Hepatocyte (in vitro differentiated cells): Measurements from ENCODE around the gene FNDC11.

Source experiments
- EZH2 ChIP-seq: fragments of 200-600 bp; sonication (generic); IDR thresholded peaks from 2 replicates; pipeline ENCODE4 v1.6.1; 2016; ENCODE audit warnings: antibody characterized with exemption, mild to moderate bottlenecking, borderline replicate concordance
- EZH2phosphoT487 ChIP-seq: fragments of 200-600 bp; sonication (generic); IDR thresholded peaks from one replicate; pipeline ENCODE4 v1.6.1; 2018; ENCODE audit warnings: antibody characterized with exemption, mild to moderate bottlenecking, low read depth, moderate library complexity; ENCODE audit not compliant: unreplicated experiment, severe bottlenecking
- TF ChIP-seq, protein P1 (sequence below): fragments of 200-600 bp; sonication (generic); IDR thresholded peaks from 2 replicates; pipeline ENCODE4 v1.5.1; 2016; ENCODE audit warnings: antibody characterized with exemption, mild to moderate bottlenecking; ENCODE audit not compliant: poor library complexity

DNA sequence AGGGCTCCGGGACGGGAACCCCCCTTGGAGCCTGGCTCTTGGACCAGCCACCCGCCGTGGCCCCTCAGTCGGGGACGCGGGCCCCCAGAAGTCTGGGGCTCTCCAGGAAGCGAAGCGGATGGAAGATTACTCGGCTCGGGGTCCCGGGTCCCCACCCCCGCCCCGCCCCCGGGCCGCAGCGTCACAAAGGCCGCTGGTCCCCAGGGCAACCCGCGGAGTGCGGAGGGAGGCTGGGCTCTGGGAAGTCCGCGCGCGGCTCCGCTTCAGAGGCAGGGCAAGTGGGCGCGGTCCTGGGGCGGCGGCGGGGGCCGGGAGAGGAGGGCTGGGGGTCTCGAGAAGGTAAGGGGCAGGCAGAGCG lies at the start of gene FNDC11:
- TF ChIP-seq, protein P1, sequence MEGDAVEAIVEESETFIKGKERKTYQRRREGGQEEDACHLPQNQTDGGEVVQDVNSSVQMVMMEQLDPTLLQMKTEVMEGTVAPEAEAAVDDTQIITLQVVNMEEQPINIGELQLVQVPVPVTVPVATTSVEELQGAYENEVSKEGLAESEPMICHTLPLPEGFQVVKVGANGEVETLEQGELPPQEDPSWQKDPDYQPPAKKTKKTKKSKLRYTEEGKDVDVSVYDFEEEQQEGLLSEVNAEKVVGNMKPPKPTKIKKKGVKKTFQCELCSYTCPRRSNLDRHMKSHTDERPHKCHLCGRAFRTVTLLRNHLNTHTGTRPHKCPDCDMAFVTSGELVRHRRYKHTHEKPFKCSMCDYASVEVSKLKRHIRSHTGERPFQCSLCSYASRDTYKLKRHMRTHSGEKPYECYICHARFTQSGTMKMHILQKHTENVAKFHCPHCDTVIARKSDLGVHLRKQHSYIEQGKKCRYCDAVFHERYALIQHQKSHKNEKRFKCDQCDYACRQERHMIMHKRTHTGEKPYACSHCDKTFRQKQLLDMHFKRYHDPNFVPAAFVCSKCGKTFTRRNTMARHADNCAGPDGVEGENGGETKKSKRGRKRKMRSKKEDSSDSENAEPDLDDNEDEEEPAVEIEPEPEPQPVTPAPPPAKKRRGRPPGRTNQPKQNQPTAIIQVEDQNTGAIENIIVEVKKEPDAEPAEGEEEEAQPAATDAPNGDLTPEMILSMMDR, result no peak
- TF ChIP-seq EZH2 (no peak), EZH2phosphoT487 (no peak)
